ENCODE measurements around the gene PCDHB6. TPM values are rescaled to one million over a fixed set of nuclear protein-coding genes. Genes with fewer than 3 reads are reported as not detected.

Gene PCDHB6
- total and polyA plus RNA-seq, 2 of the 13 experiments (the other 11 are each of a cell fraction or from before 2014, with no cell fraction given), result 0.01 to 0.04 TPM

GRCh38 chr5:141182248-141182647 lies 32.4 kb downstream of the PCDHB6 start, which contains the start of gene PCDHB16:
Gene PCDHB16 (plus strand): TSS chr5:141182387. CDS start chr5:141182560, 173 bp downstream.
- peak; percentile 53 for DNase-seq (ENCODE audit: low spot score)
- TF ChIP-seq ZMYM4 (CRISPR knock-in tag; IDR thresholded peaks at IDR 0.05), result 0 out of 2 replicates have a peak, but pooled peaks have one; percentile 32
- 0 out of 2 replicates have a peak, but pooled peaks have one; percentile 29 for TF ChIP-seq HNF1B (CRISPR knock-in tag; IDR thresholded peaks at IDR 0.05)
- no peak for TF ChIP-seq HNF4G (IDR thresholded peaks at IDR 0.05; ENCODE audit: borderline replicate concordance, low read depth, low read length)
- TF ChIP-seq HNF4G (CRISPR knock-in tag; IDR thresholded peaks at IDR 0.05; ENCODE audit: borderline replicate concordance, low read depth), result no peak
- TF ChIP-seq KAT8 (CRISPR knock-in tag; IDR thresholded peaks at IDR 0.05), result no peak
- no peak for TF ChIP-seq ZBTB44 (CRISPR knock-in tag; IDR thresholded peaks at IDR 0.05)
- TF ChIP-seq ZNF574 (CRISPR knock-in tag; IDR thresholded peaks at IDR 0.05), result peak; percentile 77
- TF ChIP-seq CREB1 (IDR thresholded peaks at IDR 0.05), result 0 out of 2 replicates have a peak, but pooled peaks have one; percentile 7
- TF ChIP-seq CREB1 (CRISPR knock-in tag; IDR thresholded peaks at IDR 0.05), result no peak; the same call in 1 of the 2 replicates
- TF ChIP-seq FOXJ3 (CRISPR knock-in tag; IDR thresholded peaks at IDR 0.05; ENCODE audit: borderline replicate concordance), result 0 out of 2 replicates have a peak, but pooled peaks have one; percentile 24
- 0 out of 2 replicates have a peak, but pooled peaks have one; percentile 38 for TF ChIP-seq HOMEZ (CRISPR knock-in tag; IDR thresholded peaks at IDR 0.05; ENCODE audit: low read depth)

More at GRCh38 chr5:141182248-141182647, 32.4 kb downstream of the PCDHB6 start, which contains the start of gene PCDHB16:
- Histone ChIP-seq H3K4me1 (ENCODE audit: insufficient read depth, low read length) (no peaks in the 10 kb centered on the region; the same call in 1 of the 2 replicates), H3K9me3 (ENCODE audit: low read length) (no peaks in the 10 kb centered on the region), H2AFZ (ENCODE audit: low read length) (peak within 1 kb of the TSS; percentile 83), H3K36me3 (replicated peaks in 1 of 2; ENCODE audit: control insufficient read depth in 1 of 2, insufficient read depth in 2 of 2, low read length in 2 of 2) (no peaks in the 10 kb centered on the region), H3K27me3 (ENCODE audit: control insufficient read depth in 1 of 2, insufficient read depth in 2 of 2, low read length in 2 of 2) (no peaks in the 10 kb centered on the region; a peak in 1 of 5 replicates), H3K4me2 (ENCODE audit: low read depth, low read length) (peak within 1 kb of the TSS; percentile 66), H3K4me3 (replicated peaks in 1 of 3; ENCODE audit: insufficient read depth in 1 of 3, low read depth in 2 of 3, low read length in 3 of 3) (peak within 1 kb of the TSS; percentile 35 to 61 (median 58); a peak in 5 of 6 replicates), H3K79me2 (ENCODE audit: insufficient read depth, low read length) (no peaks in the 10 kb centered on the region), H3K9ac (ENCODE audit: insufficient read depth, low read depth, low read length) (peak within 1 kb of the TSS; percentile 38; the same call in 1 of the 2 replicates), H4K20me1 (ENCODE audit: insufficient read depth, low read length) (no peaks in the 10 kb centered on the region), H3K27ac (ENCODE audit: extremely low read length, insufficient read depth, low read length) (no peak within 1 kb of the TSS)
- no TSS peak for BruUV-seq (replicated peaks)
- POLR2A ChIA-PET, result no interaction called here
- intact Hi-C loops (cut with micrococcal nuclease; ENCODE audit: unreplicated experiment) (loop anchor here (1.0 to 2.0 kb wide), 2 partner anchors 87 to 98 kb away; partner anchors contain the start of gene PCDHB2), in situ Hi-C loops (cut with HindIII; ENCODE audit: extremely low pct_ligation_motif_present, low pct_unique_long_range_greater_than_20kb) (no loop called here)
- peak; percentile 89 for ATAC-seq
- peak; percentile 63 for FAIRE-seq
- 9% methylated on average over 13 of the region's 13 CpGs for WGBS (ENCODE audit: low lambda C conversion rate)
- CTCF ChIA-PET (ENCODE audit: low intra/inter-chr PET ratio, low total read pairs), result interaction anchor here (1.6 kb wide), 1 partner anchor 88 kb away, joined by 5 read pairs; the partner anchor contains the start of gene PCDHB2
